Activated naive CD4-positive, alpha-beta T cell treated with anti-CD3 and anti-CD28 coated beads, Interleukin-2, amount 50 U/mL, for 16 hours (primary cell): Measurements from ENCODE around the gene SLC2A11.
"Not testable (repeated sequence)": the region's sequence is repeated elsewhere in the genome, so short reads cannot be mapped to it uniquely, and the experiment has no call there.

Source experiments
- DNase-seq: peaks from one replicate; pipeline ENCODE4 v3.0.0-alpha.2; 2020

The SLC2A11 gene

DNA sequence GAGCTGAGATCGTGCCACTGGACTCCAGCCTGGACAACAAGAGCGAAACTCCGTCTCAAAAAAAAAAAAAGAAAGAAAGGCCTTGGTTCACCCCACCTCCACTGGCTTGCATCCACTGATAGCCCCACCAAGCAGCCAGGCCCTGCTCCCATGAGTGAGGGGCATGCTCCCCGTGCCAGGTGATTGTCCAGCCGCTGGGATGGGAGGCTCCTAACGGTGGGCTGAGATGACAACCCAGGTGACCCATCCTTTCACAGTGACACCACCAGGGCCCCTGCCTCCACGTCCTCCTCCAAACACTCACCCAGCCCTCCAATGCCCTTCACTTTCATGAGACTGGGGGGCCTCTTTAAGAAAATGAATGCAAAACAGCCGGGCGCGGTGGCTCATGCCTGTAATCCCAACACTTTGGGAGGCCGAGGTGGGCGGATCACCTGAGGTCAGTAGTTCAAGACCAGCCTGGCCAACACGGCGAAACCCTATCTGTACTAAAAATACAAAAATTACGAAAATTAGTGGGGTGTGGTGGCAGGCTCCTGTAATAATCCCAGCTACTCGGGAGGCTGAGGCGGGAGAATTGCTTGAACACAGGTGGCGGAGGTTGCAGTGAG, 10.3 kb upstream of the SLC2A11 start:
- no peak for DNase-seq

DNA sequence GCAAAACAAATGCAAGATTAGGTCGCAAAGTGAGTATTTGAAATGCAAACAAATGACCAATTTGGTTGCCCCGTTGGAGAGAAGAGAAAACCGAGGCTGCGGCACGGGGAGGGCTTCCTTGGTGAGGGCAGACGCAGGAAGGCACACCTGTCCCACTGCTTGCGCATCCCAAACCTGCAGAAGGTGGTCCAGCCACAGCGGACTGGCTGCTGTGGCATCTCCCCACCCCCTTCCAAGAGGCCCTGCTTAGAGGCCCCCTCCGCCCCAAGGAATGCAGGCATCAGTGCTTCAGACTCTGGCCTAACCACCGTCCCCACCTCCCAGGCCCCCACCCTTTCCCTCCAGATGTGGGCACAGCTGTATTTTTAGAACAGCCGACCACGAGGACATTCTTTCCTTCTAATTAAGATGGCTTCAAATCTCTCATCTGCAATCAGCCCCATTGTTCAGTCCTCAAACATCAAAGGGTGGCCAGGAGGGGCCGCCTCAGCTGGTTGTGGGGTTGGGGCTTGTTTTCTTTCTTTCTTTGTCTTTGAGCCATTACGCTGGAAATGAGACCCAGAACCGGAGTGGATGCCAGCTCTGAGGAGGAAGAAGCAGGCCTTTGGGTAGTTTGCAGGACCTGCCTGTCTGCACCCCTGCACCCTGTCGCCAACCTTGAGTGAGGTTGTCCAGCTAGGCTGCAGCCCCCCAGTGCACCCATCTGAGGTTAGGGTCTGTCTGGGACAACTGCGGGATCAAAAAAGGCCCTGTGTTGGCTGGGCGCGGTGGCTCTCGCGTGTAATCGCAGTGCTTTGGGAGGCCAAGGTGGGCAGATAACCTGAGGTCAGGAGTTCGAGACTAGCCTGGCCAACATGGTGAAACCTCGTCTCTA, 9.4 kb upstream of the SLC2A11 start:
- no peak for DNase-seq

DNA sequence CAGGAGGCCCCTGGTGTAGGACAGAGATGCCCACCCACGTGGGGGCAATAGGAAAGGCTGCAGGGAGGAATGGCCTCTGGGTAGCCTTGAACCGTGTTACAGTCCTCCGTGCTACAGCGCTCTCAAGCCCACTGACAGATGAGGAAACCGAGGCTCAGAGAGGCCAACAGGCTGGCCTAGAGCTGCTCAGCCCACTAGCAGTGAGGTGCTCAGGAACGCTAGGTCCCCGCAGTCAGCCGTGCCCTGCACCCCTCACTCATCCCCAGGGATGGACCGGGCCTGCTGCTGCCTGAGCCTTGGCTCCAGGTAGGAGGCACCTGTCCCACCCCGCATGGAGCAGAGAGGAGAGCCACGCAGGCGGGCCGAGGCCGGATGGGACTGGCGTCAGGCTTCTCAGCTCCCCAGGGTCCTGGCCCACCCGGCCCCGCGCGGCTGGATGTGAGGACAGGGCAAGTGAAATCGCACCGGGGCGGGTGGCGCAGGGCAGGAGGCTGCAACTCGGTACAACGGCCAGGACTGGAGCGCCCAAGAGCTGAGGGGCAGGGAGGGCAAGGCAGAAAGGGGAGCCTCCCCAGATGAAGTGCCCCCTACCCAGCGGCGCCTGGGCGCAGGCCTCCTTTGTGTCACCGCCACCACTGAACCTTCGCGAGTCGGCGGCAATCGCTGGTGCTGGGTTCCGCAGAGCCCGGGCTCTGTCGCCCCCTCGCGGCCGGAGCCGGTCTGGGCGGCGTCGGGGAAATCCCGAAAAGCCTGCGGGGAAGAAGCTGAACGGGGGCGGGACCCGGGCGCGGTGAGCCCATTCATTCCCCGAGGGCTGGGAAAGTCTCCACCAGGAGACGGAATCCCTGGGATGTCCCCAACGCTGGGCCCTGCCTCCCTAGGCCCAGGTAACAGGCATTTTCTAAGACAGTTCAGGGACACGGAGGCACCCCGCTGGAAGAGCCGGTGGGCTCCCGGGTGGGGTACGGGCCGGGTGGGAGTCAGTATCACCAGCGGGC, 8.4 kb upstream of the SLC2A11 start:
- DNase-seq = peak; percentile 86

DNA sequence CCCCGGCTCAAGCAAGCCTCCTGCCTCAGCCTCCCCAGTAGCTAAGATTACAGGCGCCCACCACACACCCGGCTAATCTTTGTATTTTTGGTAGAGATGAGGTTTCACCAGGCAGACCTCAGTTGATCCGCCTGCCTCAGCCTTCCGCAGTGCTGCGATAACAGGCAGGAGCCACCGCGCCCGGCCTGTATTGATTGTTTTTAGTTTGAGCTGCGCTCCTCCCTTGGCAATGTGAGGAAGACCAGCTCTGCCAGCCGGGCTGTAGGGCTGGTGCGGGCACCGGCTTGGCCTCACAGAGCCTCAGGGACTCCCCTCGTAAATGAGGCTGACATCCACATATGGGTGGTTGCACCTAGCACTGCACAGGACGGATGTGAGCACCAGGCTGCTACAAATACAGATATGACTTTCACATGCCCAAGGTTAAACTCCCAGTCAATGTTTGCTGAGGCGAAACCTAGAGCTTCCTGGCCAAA, 7.5 kb upstream of the SLC2A11 start:
- DNase-seq = no peak

- no peak for DNase-seq
These were observed 712 bp upstream of the SLC2A11 start for GRCh38 chr22:23856721-23857605.

GRCh38 chr22:23858484-23858815, 775 bp downstream of the SLC2A11 start:
- DNase-seq = no peak

DNA sequence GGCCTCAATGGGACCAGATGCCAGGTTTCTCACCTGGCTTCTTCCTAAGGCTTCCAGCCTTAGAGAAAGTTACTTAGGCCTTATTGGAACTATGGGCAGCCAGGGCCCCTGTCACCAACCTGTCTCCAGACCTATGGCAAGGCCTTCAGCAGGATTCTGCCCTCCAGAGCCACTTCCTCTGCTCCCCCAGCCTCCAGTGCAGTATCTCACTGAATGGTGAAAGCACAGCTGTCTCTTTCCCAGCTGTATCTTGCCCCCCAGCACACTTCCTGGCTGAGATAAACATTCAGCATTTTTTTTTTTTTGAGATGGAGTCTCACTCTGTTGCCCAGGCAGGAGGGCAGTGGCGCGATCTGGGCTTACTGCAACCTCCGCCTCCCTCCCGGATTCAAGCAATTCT, 1.5 kb downstream of the SLC2A11 start:
- no peak for DNase-seq

- DNase-seq = not testable (repeated sequence)
These were observed 2.5 kb downstream of the SLC2A11 start for GRCh38 chr22:23860187-23860586.

DNA sequence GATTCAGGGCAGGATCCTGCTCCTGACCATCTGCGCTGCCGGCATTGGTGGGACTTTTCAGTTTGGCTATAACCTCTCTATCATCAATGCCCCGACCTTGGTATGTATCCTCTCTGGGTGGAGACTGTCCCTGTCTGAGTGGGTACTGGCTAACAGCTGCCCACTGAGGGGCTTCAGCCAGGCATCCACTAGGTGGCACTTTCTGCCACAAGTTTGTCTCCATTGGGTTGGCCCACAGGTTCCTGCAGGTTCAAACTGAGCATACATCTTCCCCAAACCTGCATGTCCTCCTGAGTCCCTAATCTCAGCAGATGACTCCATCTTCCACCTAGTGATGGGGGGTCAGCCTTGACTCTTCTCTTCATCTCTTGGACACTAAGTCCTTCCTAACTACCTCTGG, 4.4 kb downstream of the SLC2A11 start:
- DNase-seq = no peak

- DNase-seq = not testable (repeated sequence)
These were observed 7.0 kb downstream of the SLC2A11 start for GRCh38 chr22:23864499-23865154.

- no peak for DNase-seq
These were observed 10.9 kb downstream of the SLC2A11 start for GRCh38 chr22:23868580-23868979.

DNA sequence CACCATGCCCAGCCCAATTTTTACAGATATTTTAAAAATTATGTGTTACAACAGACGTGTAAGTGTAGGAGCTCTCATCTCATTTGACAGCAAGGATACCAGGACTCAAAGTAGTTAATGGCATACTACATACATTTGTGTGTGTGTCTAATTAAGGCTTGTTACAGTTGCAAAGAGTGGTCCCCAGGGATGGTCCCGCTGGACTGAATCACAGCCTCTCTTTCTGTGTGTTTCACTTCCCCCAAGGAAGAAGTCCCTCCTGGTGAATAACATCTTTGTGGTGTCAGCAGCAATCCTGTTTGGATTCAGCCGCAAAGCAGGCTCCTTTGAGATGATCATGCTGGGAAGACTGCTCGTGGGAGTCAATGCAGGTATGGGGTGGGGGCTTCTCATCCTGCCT, 17.2 kb downstream of the SLC2A11 start:
- DNase-seq = no peak

DNA sequence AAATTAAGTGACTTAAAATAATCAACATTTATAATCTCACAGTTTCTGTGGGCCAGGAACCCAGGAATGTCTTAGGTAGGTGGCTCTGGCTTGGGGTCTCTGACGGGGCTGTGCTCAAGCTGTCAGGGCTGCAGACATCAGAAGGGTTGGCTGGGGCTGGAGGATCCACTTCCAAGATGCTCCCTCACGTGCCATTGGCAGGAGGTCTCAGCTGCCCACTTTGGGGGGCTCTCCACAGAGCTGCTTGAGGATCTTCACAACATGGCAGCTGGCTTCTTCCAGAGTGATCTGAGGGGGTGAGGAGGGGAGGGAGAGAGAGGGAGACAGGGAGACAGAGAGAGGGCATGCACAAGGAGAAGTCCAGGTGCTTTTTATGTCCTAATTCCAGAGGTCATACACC, 18.1 kb downstream of the SLC2A11 start:
- DNase-seq = no peak

- DNase-seq = no peak
These were observed 19.9 kb downstream of the SLC2A11 start for GRCh38 chr22:23877566-23877965.

GRCh38 chr22:23878219-23878618, 20.5 kb downstream of the SLC2A11 start:
- no peak for DNase-seq

DNA sequence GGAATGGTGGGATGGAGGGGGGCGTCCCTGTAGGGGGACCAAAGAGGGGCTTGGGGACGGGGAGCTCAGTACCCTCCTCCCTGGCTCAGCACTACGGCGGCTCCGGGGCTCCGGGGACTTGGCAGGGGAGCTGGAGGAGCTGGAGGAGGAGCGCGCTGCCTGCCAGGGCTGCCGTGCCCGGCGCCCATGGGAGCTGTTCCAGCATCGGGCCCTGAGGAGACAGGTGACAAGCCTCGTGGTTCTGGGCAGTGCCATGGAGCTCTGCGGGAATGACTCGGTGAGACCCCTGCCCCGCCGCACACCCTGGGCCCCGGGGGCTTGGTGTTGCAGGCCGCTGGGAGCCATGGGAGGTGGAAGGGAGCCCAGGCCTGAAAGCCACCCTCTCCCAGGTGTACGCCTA, 24.7 kb downstream of the SLC2A11 start:
- DNase-seq = no peak

GRCh38 chr22:23883658-23884057, 26.0 kb downstream of the SLC2A11 start:
- no peak for DNase-seq

DNA sequence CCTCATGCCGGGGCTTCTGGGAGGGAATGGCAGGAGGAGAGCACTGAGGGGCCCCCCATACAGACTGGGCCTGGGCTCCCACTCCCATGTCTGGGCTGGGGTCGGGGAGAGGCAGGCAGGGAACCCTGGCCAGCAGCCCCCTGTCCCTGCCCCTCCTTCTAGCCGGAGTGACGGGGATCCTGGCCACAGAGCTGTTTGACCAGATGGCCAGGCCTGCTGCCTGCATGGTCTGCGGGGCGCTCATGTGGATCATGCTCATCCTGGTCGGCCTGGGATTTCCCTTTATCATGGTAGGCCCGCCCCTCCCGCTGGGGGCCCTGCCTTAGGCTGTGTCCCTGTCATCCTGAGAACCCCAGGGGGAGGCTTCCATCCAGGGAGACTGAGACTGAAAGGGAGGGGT, 26.5 kb downstream of the SLC2A11 start:
- DNase-seq = no peak

GRCh38 chr22:23888615-23889401, 31.1 kb downstream of the SLC2A11 start:
- no peak for DNase-seq

DNA sequence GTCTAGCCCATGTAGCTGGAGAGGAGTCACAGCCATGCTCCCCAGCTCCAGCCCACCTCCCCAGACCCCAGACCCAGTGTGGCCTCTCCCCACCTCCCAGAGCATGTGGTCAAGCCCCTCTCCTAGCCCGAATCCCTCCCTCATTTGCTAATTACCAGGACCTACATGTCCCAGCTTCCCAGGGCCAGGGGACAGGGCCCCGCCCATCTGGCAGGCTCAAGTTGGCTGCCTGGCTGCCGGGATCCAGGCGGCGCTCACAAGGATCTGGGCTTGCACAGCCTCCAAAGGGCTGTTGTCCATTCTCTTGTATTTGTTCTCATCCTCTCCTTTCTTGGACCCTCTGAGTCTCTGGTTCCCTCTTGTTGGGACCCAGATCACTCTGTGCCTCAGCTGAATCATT, 31.9 kb downstream of the SLC2A11 start:
- no peak for DNase-seq

DNA sequence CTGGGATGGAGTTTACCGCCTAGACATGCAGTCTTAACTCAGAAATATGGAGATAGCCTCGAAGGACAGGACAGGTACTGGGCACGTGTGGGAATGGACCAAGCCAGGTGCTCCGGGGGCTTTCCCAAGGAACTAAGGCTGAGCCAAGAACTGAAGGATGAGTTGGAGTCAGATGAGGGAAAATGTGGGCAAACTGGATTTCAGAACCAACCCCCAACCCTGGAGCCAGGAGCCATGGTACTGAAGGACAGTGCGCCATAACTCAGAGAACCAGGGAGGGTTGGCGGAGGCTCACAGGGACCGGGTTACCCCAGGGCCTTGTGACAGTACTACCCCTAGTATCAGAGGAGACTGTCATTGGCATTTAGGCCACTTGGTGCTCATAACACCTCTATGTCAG, 34.1 kb downstream of the SLC2A11 start:
- DNase-seq = no peak
